Vagina (tissue), 2 donors: ENCODE data around the gene KTN1. TPM values are rescaled to one million over a fixed set of nuclear protein-coding genes. Genes with fewer than 3 reads are reported as not detected.

ENCODE experiments used
- DNase-seq, 2 donors: peaks; one replicate each; pipeline ENCODE4 v3.0.0-alpha.2; 2017; ENCODE audit errors: extremely low spot score in 2 of 2
- H3K27ac ChIP-seq: fragments of 200-600 bp; sonication (generic); one replicate; pipeline ENCODE4 v1.5.1; 2019
- H3K27me3 ChIP-seq: fragments of 200-600 bp; sonication (generic); one replicate; pipeline ENCODE4 v1.5.1; 2019
- H3K36me3 ChIP-seq, 2 donors: fragments of 200-600 bp; sonication (generic); one replicate each; pipeline ENCODE4 v1.5.1; 2017 to 2019
- H3K4me1 ChIP-seq: fragments of 200-600 bp; sonication (generic); one replicate; pipeline ENCODE4 v1.5.1; 2019
- H3K4me3 ChIP-seq, 2 donors: fragments of 200-600 bp; sonication (generic); 1 replicate in 1 of 2; 2 replicates in 1 of 2; pipeline ENCODE4 v1.5.1; 2016 to 2019
- H3K9me3 ChIP-seq: fragments of 200-600 bp; sonication (generic); one replicate; pipeline ENCODE4 v1.5.1; 2019
- POLR2A ChIP-seq, 2 donors: fragments of 450-650 bp; IDR thresholded peaks; one replicate each; pipeline ENCODE4 v1.6.1; 2017; ENCODE audit warnings: antibody characterized with exemption in 2 of 2, mild to moderate bottlenecking in 2 of 2, moderate library complexity in 2 of 2
- POLR2AphosphoS5 ChIP-seq, 2 donors: sonication (generic); formaldehyde crosslinking; IDR thresholded peaks; one replicate each; pipeline ENCODE4 v1.9.0; 2017; ENCODE audit warnings: antibody characterized with exemption in 2 of 2, mild to moderate bottlenecking in 2 of 2, low read depth in 1 of 2; ENCODE audit not compliant: insufficient read depth in 1 of 2
- intact Hi-C: fragments of 100-400 bp; cut with DNase I; formaldehyde crosslinking; loops from one replicate; pipeline ENCODE4 v1.15.1; 2023
- total RNA-seq: library from RNA; depleted of rRNA; stranded (reverse); fragments of >200 nt; gene quantifications from one replicate; pipeline ENCODE4 v1.2.3, GENCODE V29; 2016
- TF ChIP-seq, protein P1 (sequence below), 3 experiments: fragments of 450-650 bp in 2 of 3; fragments of 200-600 bp in 1 of 3; sonication (generic) in 1 of 3; IDR thresholded peaks; one replicate each; pipeline ENCODE4 v1.5.1; 2017 to 2019; ENCODE audit warnings: antibody characterized with exemption in 3 of 3, mild to moderate bottlenecking in 2 of 3, moderate library complexity in 2 of 3

The KTN1 gene
- total RNA-seq, 1 donor from 2014 or later = 91.6 TPM

DNA sequence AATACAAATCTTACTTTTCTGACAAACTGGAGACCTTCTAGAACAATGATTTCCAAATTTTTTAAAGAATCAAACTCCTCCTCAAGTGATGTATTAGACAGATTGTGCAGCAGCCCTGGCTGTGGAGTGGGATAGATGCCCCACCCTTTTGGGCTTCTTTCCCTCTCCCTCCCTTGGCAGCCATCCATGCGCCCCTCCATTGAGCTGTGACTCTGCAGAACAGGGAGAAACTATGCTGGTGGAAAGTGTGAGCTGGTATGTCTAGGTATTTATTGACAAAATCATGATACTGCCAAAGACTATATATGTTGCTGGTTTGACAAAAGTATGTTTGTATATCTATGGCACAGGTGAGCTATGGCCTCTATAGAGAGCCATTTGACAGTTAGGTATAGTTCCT is 138.5 kb downstream of the KTN1 start:
- no peak for DNase-seq
- intact Hi-C loops = loop anchor here (10.0 kb wide), 1 partner anchor 616 kb away; no protein-coding TSS in a partner anchor
- H3K4me1 ChIP-seq = no peaks in the 10 kb centered on the region
- TF ChIP-seq POLR2AphosphoS5 (IDR thresholded peaks at IDR 0.05; ENCODE audit: insufficient read depth in 1 of 2, low read depth in 1 of 2) = no peak
- TF ChIP-seq POLR2A (IDR thresholded peaks at IDR 0.05) = no peak
- TF ChIP-seq, protein P1, sequence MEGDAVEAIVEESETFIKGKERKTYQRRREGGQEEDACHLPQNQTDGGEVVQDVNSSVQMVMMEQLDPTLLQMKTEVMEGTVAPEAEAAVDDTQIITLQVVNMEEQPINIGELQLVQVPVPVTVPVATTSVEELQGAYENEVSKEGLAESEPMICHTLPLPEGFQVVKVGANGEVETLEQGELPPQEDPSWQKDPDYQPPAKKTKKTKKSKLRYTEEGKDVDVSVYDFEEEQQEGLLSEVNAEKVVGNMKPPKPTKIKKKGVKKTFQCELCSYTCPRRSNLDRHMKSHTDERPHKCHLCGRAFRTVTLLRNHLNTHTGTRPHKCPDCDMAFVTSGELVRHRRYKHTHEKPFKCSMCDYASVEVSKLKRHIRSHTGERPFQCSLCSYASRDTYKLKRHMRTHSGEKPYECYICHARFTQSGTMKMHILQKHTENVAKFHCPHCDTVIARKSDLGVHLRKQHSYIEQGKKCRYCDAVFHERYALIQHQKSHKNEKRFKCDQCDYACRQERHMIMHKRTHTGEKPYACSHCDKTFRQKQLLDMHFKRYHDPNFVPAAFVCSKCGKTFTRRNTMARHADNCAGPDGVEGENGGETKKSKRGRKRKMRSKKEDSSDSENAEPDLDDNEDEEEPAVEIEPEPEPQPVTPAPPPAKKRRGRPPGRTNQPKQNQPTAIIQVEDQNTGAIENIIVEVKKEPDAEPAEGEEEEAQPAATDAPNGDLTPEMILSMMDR (IDR thresholded peaks at IDR 0.05) = no peak
- no peaks in the 10 kb centered on the region for H3K36me3 ChIP-seq
- H3K27me3 ChIP-seq = no peaks in the 10 kb centered on the region
- H3K4me3 ChIP-seq = no peak overlapping the region
- no peak overlapping the region for H3K27ac ChIP-seq
- no peaks in the 10 kb centered on the region for H3K9me3 ChIP-seq

DNA sequence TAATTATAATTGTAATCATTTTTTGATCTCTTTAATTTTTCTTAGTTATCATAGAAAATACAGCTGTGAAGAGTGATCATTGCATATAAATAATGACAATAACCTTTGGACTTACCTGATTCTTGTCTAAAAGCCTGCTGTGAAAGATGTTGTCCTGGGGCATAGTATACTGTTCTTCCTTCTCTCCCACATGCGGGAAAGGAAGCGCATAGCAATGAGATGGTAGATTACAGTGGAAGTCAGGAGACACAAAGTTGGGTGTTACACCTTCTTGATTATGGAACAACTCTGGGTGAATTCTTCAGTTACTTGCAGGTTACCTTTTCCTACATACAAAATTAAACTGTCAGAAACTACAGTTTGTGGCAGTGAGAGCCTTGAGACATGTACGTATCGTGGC is 140.8 kb downstream of the KTN1 start:
- intact Hi-C loops = no loop called here
- no peaks in the 10 kb centered on the region for H3K4me1 ChIP-seq
- no peak overlapping the region for H3K4me3 ChIP-seq
- H3K27ac ChIP-seq = no peak overlapping the region
- no peak for DNase-seq
- no peaks in the 10 kb centered on the region for H3K9me3 ChIP-seq
- TF ChIP-seq, protein P1 (IDR thresholded peaks at IDR 0.05) = no peak
- TF ChIP-seq POLR2AphosphoS5 (IDR thresholded peaks at IDR 0.05; ENCODE audit: insufficient read depth in 1 of 2, low read depth in 1 of 2) (no peak), POLR2A (IDR thresholded peaks at IDR 0.05) (no peak)
- no peaks in the 10 kb centered on the region for H3K27me3 ChIP-seq
- no peaks in the 10 kb centered on the region for H3K36me3 ChIP-seq

DNA sequence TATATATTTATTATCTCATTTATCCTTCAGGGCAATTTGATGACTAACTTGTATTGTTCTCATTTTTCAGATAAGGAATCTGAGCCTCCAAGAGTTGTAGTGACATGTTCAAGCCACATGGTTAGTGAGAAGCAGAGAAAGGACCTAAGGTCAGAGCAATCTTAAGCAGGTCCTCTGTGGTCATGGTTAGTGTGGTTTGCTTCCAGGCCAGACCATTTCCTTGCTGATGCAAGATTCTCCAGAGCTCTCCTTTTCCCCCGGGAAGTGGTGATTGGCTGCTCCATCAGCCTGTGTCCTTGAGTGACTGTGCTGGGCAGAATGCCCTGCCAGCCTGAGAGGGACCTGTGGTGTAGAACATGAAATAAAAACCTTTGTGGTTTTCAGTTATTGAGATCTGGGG is 141.3 kb downstream of the KTN1 start:
- H3K27ac ChIP-seq = no peak overlapping the region
- H3K9me3 ChIP-seq = no peaks in the 10 kb centered on the region
- no peak for DNase-seq
- H3K4me3 ChIP-seq = no peak overlapping the region
- intact Hi-C loops = no loop called here
- TF ChIP-seq POLR2AphosphoS5 (IDR thresholded peaks at IDR 0.05; ENCODE audit: insufficient read depth in 1 of 2, low read depth in 1 of 2) = no peak
- TF ChIP-seq, protein P1 (IDR thresholded peaks at IDR 0.05) = no peak
- TF ChIP-seq POLR2A (IDR thresholded peaks at IDR 0.05) = no peak
- no peaks in the 10 kb centered on the region for H3K4me1 ChIP-seq
- no peaks in the 10 kb centered on the region for H3K27me3 ChIP-seq
- H3K36me3 ChIP-seq = no peaks in the 10 kb centered on the region

DNA sequence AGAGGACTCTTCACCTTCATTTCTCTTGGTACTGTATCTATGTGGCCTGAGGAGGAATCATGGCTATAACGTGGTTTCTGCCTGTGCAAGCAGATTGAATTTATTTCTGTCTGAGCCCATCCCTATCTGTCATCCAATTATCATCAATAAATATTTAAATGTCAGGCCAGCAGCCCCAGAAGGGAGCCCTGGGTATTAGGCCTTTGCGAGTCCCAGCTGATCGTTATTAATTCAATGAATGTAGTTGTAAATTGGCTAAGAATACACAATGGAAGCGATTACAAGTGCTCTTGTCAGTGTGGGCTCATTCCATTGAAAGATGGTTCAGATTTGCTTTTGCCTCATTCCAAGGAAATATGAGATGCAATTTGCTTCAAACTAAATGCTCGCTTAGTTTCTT is 142.0 kb downstream of the KTN1 start:
- H3K9me3 ChIP-seq = no peaks in the 10 kb centered on the region
- H3K27ac ChIP-seq = no peak overlapping the region
- no peak overlapping the region for H3K4me3 ChIP-seq
- no peak for DNase-seq
- intact Hi-C loops = no loop called here
- TF ChIP-seq, protein P1 (IDR thresholded peaks at IDR 0.05) = no peak
- no peak for TF ChIP-seq POLR2AphosphoS5 (IDR thresholded peaks at IDR 0.05; ENCODE audit: insufficient read depth in 1 of 2, low read depth in 1 of 2)
- TF ChIP-seq POLR2A (IDR thresholded peaks at IDR 0.05) = no peak
- H3K27me3 ChIP-seq = no peaks in the 10 kb centered on the region
- no peaks in the 10 kb centered on the region for H3K36me3 ChIP-seq
- no peaks in the 10 kb centered on the region for H3K4me1 ChIP-seq

DNA sequence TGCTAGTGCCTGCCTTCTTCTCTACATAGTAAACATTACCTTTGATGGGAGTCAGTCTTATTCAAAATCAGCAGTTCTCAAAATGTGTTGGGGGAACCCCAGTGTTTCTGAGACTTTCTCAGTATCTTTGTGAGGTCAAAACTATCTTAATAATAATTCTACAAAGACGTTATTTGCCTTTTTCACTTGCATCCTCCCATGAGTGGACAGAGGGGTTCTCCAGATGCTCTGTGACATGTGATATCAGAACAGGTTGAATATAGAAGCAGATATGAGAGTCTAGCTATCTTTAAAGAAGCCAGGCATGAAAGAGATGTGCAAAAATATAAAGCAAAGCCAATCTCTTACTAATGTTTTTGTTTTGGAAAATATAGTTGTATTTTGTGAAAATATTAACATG is 144.7 kb downstream of the KTN1 start:
- no peaks in the 10 kb centered on the region for H3K36me3 ChIP-seq
- H3K27me3 ChIP-seq = no peaks in the 10 kb centered on the region
- H3K9me3 ChIP-seq = no peaks in the 10 kb centered on the region
- TF ChIP-seq POLR2AphosphoS5 (IDR thresholded peaks at IDR 0.05; ENCODE audit: insufficient read depth in 1 of 2, low read depth in 1 of 2) (no peak), POLR2A (IDR thresholded peaks at IDR 0.05) (no peak)
- TF ChIP-seq, protein P1 (IDR thresholded peaks at IDR 0.05) = no peak
- H3K27ac ChIP-seq = no peak overlapping the region
- DNase-seq = no peak
- no peak overlapping the region for H3K4me3 ChIP-seq
- intact Hi-C loops = no loop called here
- no peaks in the 10 kb centered on the region for H3K4me1 ChIP-seq
